SU-DHL-6 (cell line): ENCODE results near the gene ARFGAP1.

ENCODE experiments used
- H2AFZ ChIP-seq: fragments of 200-600 bp; sonication (generic); 2 replicates; pipeline ENCODE4 v1.6.1; 2014; ENCODE audit warnings: low read depth, mild to moderate bottlenecking, moderate library complexity, mixed read lengths, antibody characterized with exemption, low read length; ENCODE audit not compliant: severe bottlenecking
- H3F3A ChIP-seq: fragments of 200-600 bp; shearing (Covaris generic); 2 replicates; pipeline ENCODE4 v1.6.0; 2016; ENCODE audit warnings: antibody characterized with exemption, mild to moderate bottlenecking; ENCODE audit not compliant: insufficient read depth
- H3K27ac ChIP-seq: fragments of 200-600 bp; sonication (generic); 2 replicates; pipeline ENCODE4 v1.5.1; 2016; ENCODE audit warnings: low read depth, mild to moderate bottlenecking, low read length, moderate library complexity, mixed read lengths
- H3K27me3 ChIP-seq: fragments of 200-600 bp; sonication (generic), shearing (Covaris generic); 2 replicates; pipeline ENCODE4 v1.6.0; 2014; ENCODE audit warnings: mild to moderate bottlenecking, low read length
- H3K36me3 ChIP-seq: fragments of 200-600 bp; sonication (generic); 2 replicates; pipeline ENCODE4 v1.6.1; 2014; ENCODE audit warnings: mild to moderate bottlenecking, low read length, mixed read lengths
- H3K4me2 ChIP-seq: fragments of 300-600, 200-600 bp; shearing (Covaris generic), sonication (generic); 2 replicates; pipeline ENCODE4 v1.6.0; 2014; ENCODE audit warnings: low read length, low read depth, mild to moderate bottlenecking; ENCODE audit not compliant: poor library complexity, severe bottlenecking
- H3K4me3 ChIP-seq: fragments of 200-600 bp; sonication (generic); 2 replicates; pipeline ENCODE4 v1.5.1; 2014; ENCODE audit warnings: antibody characterized with exemption, low read length, mild to moderate bottlenecking, mixed read lengths; ENCODE audit not compliant: insufficient read depth, poor library complexity, severe bottlenecking
- H3K79me2 ChIP-seq: fragments of 200-600 bp; sonication (generic); 2 replicates; pipeline ENCODE4 v1.6.1; 2014; ENCODE audit warnings: mild to moderate bottlenecking, low read length, moderate library complexity; ENCODE audit not compliant: insufficient read depth
- H3K9ac ChIP-seq: fragments of 200-600 bp; sonication (generic); 2 replicates; pipeline ENCODE4 v1.7.0; 2014; ENCODE audit warnings: mild to moderate bottlenecking, low read length
- H3K9me2 ChIP-seq: fragments of 200-600 bp; sonication (generic); replicated peaks from 2 replicates; pipeline ENCODE4 v1.6.1; 2014; ENCODE audit warnings: low read length; ENCODE audit not compliant: insufficient read depth
- H3K9me3 ChIP-seq: fragments of 200-600 bp; sonication (generic); 2 replicates; pipeline ENCODE4 v1.6.1; 2014; ENCODE audit warnings: low read length, mixed read lengths; ENCODE audit not compliant: insufficient read depth
- H4K20me1 ChIP-seq: fragments of 200-600 bp; sonication (generic); 2 replicates; pipeline ENCODE4 v1.6.1; 2014; ENCODE audit warnings: low read depth, mild to moderate bottlenecking, antibody characterized with exemption, low read length, moderate library complexity, mixed read lengths
- CTCF ChIP-seq: fragments of 200-600 bp; sonication (generic); IDR thresholded peaks from one replicate; pipeline ENCODE4 v1.5.1; 2017; ENCODE audit warnings: antibody characterized with exemption, mild to moderate bottlenecking, low read length, moderate library complexity; ENCODE audit not compliant: insufficient read depth, poor library complexity, severe bottlenecking
- EZH2phosphoT487 ChIP-seq: fragments of 200-600 bp; sonication (generic), shearing (Covaris generic); conservative IDR thresholded peaks from 2 replicates; pipeline ENCODE4 v1.6.1; 2018; ENCODE audit warnings: mild to moderate bottlenecking, antibody characterized with exemption, low read length, moderate library complexity, mixed read lengths

The ARFGAP1 gene

GRCh38 chr20:63258781-63259180 is 13.8 kb upstream of the ARFGAP1 start:
- Histone ChIP-seq H3K4me3 (no peak overlapping the region), H3K27ac (no peak overlapping the region), H3K9me3 (no peaks in the 10 kb centered on the region), H3K9ac (no peak overlapping the region), H4K20me1 (no peaks in the 10 kb centered on the region), H2AFZ (no peak overlapping the region), H3K27me3 (no peaks in the 10 kb centered on the region; the same call in 1 of the 2 replicates), H3K4me2 (no peak overlapping the region), H3K79me2 (no peaks in the 10 kb centered on the region), H3K9me2 (no peaks in the 10 kb centered on the region), H3F3A (no peaks in the 10 kb centered on the region), H3K36me3 (no peaks in the 10 kb centered on the region)
- TF ChIP-seq CTCF (no peak), EZH2phosphoT487 (no peak)

- H2AFZ ChIP-seq: no peak overlapping the region
- H3K27ac ChIP-seq: no peak overlapping the region
- no peak overlapping the region for H3K4me2 ChIP-seq
- TF ChIP-seq EZH2phosphoT487: no peak
- TF ChIP-seq CTCF: no peak
- H3K9me3 ChIP-seq: no peaks in the 10 kb centered on the region
- no peaks in the 10 kb centered on the region for H3K79me2 ChIP-seq
- H3K27me3 ChIP-seq: no peaks in the 10 kb centered on the region; the same call in 1 of the 2 replicates
- H3K9me2 ChIP-seq: no peaks in the 10 kb centered on the region
- H4K20me1 ChIP-seq: no peaks in the 10 kb centered on the region
- no peaks in the 10 kb centered on the region for H3K36me3 ChIP-seq
- H3F3A ChIP-seq: no peaks in the 10 kb centered on the region
- no peak overlapping the region for H3K9ac ChIP-seq
- H3K4me3 ChIP-seq: no peak overlapping the region
Observed at GRCh38 chr20:63259734-63260460, 12.7 kb upstream of the ARFGAP1 start.

- no peaks in the 10 kb centered on the region; the same call in 1 of the 2 replicates for H3K27me3 ChIP-seq
- no peak overlapping the region for H3K27ac ChIP-seq
- H3K9ac ChIP-seq: no peak overlapping the region
- no peak overlapping the region for H3K4me3 ChIP-seq
- H4K20me1 ChIP-seq: no peaks in the 10 kb centered on the region
- no peaks in the 10 kb centered on the region for H3K36me3 ChIP-seq
- no peaks in the 10 kb centered on the region for H3K9me2 ChIP-seq
- no peak overlapping the region for H2AFZ ChIP-seq
- no peak overlapping the region for H3K4me2 ChIP-seq
- no peak for TF ChIP-seq EZH2phosphoT487
- no peak for TF ChIP-seq CTCF
- no peaks in the 10 kb centered on the region for H3F3A ChIP-seq
- no peaks in the 10 kb centered on the region for H3K9me3 ChIP-seq
- H3K79me2 ChIP-seq: no peaks in the 10 kb centered on the region
Observed at GRCh38 chr20:63260521-63260920, 12.1 kb upstream of the ARFGAP1 start.
